Skin of body (tissue), 2 donors: ENCODE measurements around the gene DSTN. TPM values are rescaled to one million over a fixed set of nuclear protein-coding genes. Genes with fewer than 3 reads are reported as not detected.

ENCODE experiments used
- DNase-seq: peaks from one replicate; lab custom pipeline; 2025; lab: John Stamatoyannopoulos, UW
- total RNA-seq: library from RNA; depleted of rRNA; stranded (reverse); fragments of >200 nt; gene quantifications from one replicate; pipeline ENCODE4 v1.2.3, GENCODE V29; 2014

DSTN gene
- total RNA-seq, 1 donor from 2014 or later, result 140 TPM

GRCh38 chr20:17611540-17612286 is 41.8 kb downstream of the DSTN start:
- DNase-seq, result no peak

GRCh38 chr20:17612287-17612991 is 42.6 kb downstream of the DSTN start:
- DNase-seq, result peak; percentile 51

- DNase-seq, result no peak
Measured at GRCh38 chr20:17612992-17613327, 43.1 kb downstream of the DSTN start.

GRCh38 chr20:17613328-17614175 is 43.7 kb downstream of the DSTN start:
- DNase-seq, result no peak

- peak; percentile 43 for DNase-seq
Measured at GRCh38 chr20:17614176-17614811, 44.4 kb downstream of the DSTN start.

GRCh38 chr20:17614812-17615644 is 45.2 kb downstream of the DSTN start:
- DNase-seq, result no peak

- no peak for DNase-seq
Measured at GRCh38 chr20:17615645-17616479, 46.0 kb downstream of the DSTN start.

GRCh38 chr20:17616480-17617211 is 46.8 kb downstream of the DSTN start:
- DNase-seq, result no peak

GRCh38 chr20:17617212-17617867 is 47.5 kb downstream of the DSTN start:
- no peak for DNase-seq

GRCh38 chr20:17617868-17618672 is 48.2 kb downstream of the DSTN start:
- no peak for DNase-seq

GRCh38 chr20:17618673-17619013 is 48.8 kb downstream of the DSTN start:
- no peak for DNase-seq

GRCh38 chr20:17619351-17620093 is 49.6 kb downstream of the DSTN start:
- DNase-seq, result no peak

GRCh38 chr20:17620371-17621228 is 50.7 kb downstream of the DSTN start:
- no peak for DNase-seq

- DNase-seq, result no peak
Measured at GRCh38 chr20:17621229-17621968, 51.5 kb downstream of the DSTN start.

- no peak for DNase-seq
Measured at GRCh38 chr20:17622086-17622850, 52.4 kb downstream of the DSTN start.
